ENCODE measurements around the gene IPCEF1.

The IPCEF1 gene

DNA sequence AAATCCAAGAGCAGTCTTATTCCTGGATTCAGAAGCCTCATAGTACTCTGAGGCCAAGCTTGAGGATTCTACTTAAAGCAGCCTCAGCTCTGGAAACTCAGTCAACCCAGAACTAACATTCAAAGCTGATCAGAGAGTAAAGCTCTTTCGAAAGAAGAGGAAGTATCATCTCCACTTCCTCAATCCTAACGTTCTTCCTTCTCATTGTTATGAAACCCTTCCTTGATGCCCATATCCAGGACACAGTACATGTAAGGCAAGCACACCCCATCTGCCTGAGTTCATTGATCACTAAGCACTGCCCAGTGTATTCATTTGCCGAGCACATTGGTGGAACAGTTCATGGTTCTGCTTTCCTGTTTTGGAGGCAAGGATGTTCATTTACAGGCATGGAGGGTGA lies at the start of gene IPCEF1:
IPCEF1 (minus strand) TSS at position 114 of the 400 bp plus-strand sequence. CDS start 90,856 bp downstream, outside the sequence.
- Histone ChIP-seq H2AFZ (ENCODE audit: low read depth) (no peak within 1 kb of the TSS), H3K27me3 (ENCODE audit: insufficient read depth, low read depth) (no peaks in the 10 kb centered on the region), H3K79me2 (ENCODE audit: insufficient read depth, low read depth) (no peaks in the 10 kb centered on the region), H3K27ac (no peak within 1 kb of the TSS), H3K4me2 (no peak within 1 kb of the TSS), H3K4me1 (ENCODE audit: low read depth, poor library complexity, severe bottlenecking) (no peaks in the 10 kb centered on the region), H3K4me3 (IDR thresholded peaks at IDR 0.05; ENCODE audit: insufficient read depth, low read depth, low read length) (no peak within 1 kb of the TSS), H4K20me1 (ENCODE audit: insufficient read depth) (no peaks in the 10 kb centered on the region), H3K9ac (no peak within 1 kb of the TSS), H3K36me3 (ENCODE audit: insufficient read depth) (no peaks in the 10 kb centered on the region)
- TF ChIP-seq, protein P1, sequence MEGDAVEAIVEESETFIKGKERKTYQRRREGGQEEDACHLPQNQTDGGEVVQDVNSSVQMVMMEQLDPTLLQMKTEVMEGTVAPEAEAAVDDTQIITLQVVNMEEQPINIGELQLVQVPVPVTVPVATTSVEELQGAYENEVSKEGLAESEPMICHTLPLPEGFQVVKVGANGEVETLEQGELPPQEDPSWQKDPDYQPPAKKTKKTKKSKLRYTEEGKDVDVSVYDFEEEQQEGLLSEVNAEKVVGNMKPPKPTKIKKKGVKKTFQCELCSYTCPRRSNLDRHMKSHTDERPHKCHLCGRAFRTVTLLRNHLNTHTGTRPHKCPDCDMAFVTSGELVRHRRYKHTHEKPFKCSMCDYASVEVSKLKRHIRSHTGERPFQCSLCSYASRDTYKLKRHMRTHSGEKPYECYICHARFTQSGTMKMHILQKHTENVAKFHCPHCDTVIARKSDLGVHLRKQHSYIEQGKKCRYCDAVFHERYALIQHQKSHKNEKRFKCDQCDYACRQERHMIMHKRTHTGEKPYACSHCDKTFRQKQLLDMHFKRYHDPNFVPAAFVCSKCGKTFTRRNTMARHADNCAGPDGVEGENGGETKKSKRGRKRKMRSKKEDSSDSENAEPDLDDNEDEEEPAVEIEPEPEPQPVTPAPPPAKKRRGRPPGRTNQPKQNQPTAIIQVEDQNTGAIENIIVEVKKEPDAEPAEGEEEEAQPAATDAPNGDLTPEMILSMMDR (conservative IDR thresholded peaks at IDR 0.05; ENCODE audit: low read depth, low read length): no peak

- Histone ChIP-seq H2AFZ (ENCODE audit: low read depth) (no peak overlapping the region), H3K9ac (no peak overlapping the region), H3K4me3 (IDR thresholded peaks at IDR 0.05; ENCODE audit: insufficient read depth, low read depth, low read length) (no peak overlapping the region)
Observed at GRCh38 chr6:154406301-154406700, 49.7 kb upstream of the IPCEF1 start.

GRCh38 chr6:154404791-154405400 lies 48.3 kb upstream of the IPCEF1 start:
- TF ChIP-seq, protein P1 (conservative IDR thresholded peaks at IDR 0.05; ENCODE audit: low read depth, low read length): no peak
- Histone ChIP-seq H3K4me1 (ENCODE audit: low read depth, poor library complexity, severe bottlenecking) (peaks cover 2% of the 10 kb centered on the region), H3K36me3 (ENCODE audit: insufficient read depth) (no peaks in the 10 kb centered on the region), H3K4me3 (IDR thresholded peaks at IDR 0.05; ENCODE audit: insufficient read depth, low read depth, low read length) (no peak overlapping the region), H3K27ac (no peak overlapping the region), H3K79me2 (ENCODE audit: insufficient read depth, low read depth) (no peaks in the 10 kb centered on the region), H2AFZ (ENCODE audit: low read depth) (no peak overlapping the region), H4K20me1 (ENCODE audit: insufficient read depth) (no peaks in the 10 kb centered on the region), H3K27me3 (ENCODE audit: insufficient read depth, low read depth) (no peaks in the 10 kb centered on the region), H3K9ac (no peak overlapping the region), H3K4me2 (no peak overlapping the region)

More at GRCh38 chr6:154406301-154406700, 49.7 kb upstream of the IPCEF1 start:
- TF ChIP-seq, protein P1 (conservative IDR thresholded peaks at IDR 0.05; ENCODE audit: low read depth, low read length): no peak
- H3K79me2 ChIP-seq (ENCODE audit: insufficient read depth, low read depth): no peaks in the 10 kb centered on the region
- no peaks in the 10 kb centered on the region for H4K20me1 ChIP-seq (ENCODE audit: insufficient read depth)
- no peak overlapping the region for H3K27ac ChIP-seq
- H3K4me2 ChIP-seq: no peak overlapping the region
- no peaks in the 10 kb centered on the region for H3K36me3 ChIP-seq (ENCODE audit: insufficient read depth)
- H3K27me3 ChIP-seq (ENCODE audit: insufficient read depth, low read depth): no peaks in the 10 kb centered on the region
- peaks cover 16% of the 10 kb centered on the region for H3K4me1 ChIP-seq (ENCODE audit: low read depth, poor library complexity, severe bottlenecking)

GRCh38 chr6:154403788-154404187 lies 47.2 kb upstream of the IPCEF1 start:
- H3K4me2 ChIP-seq: no peak overlapping the region
- no peak overlapping the region for H3K9ac ChIP-seq
- no peaks in the 10 kb centered on the region for H3K36me3 ChIP-seq (ENCODE audit: insufficient read depth)
- TF ChIP-seq, protein P1 (conservative IDR thresholded peaks at IDR 0.05; ENCODE audit: low read depth, low read length): no peak
- H4K20me1 ChIP-seq (ENCODE audit: insufficient read depth): no peaks in the 10 kb centered on the region
- H3K4me3 ChIP-seq (IDR thresholded peaks at IDR 0.05; ENCODE audit: insufficient read depth, low read depth, low read length): no peak overlapping the region
- H3K27ac ChIP-seq: no peak overlapping the region
- no peaks in the 10 kb centered on the region for H3K79me2 ChIP-seq (ENCODE audit: insufficient read depth, low read depth)
- no peaks in the 10 kb centered on the region for H3K27me3 ChIP-seq (ENCODE audit: insufficient read depth, low read depth)
- H2AFZ ChIP-seq (ENCODE audit: low read depth): no peak overlapping the region
- H3K4me1 ChIP-seq (ENCODE audit: low read depth, poor library complexity, severe bottlenecking): no peaks in the 10 kb centered on the region

Measured in KMS-11 (cell line).